NCI-H345 treated with DMSO at 0.1 percent for 48 hours (cell line): ENCODE data around the gene GPHN.
A peak's percentile ranks its signal among the peaks of the same experiment; 100 is the strongest.

ENCODE experiments used
- DNase-seq: peaks from one replicate; lab custom pipeline; 2025; ENCODE audit not compliant: unreplicated experiment; lab: John Stamatoyannopoulos, UW

GPHN gene

GRCh38 chr14:66596241-66596985, 88.5 kb downstream of the GPHN start:
- DNase-seq: peak; percentile 63

GRCh38 chr14:66600416-66600815, 92.5 kb downstream of the GPHN start:
- no peak for DNase-seq

GRCh38 chr14:66601932-66602578, 94.1 kb downstream of the GPHN start:
- DNase-seq: no peak

GRCh38 chr14:66603945-66604344, 96.0 kb downstream of the GPHN start:
- no peak for DNase-seq

- DNase-seq: no peak
Observed at GRCh38 chr14:66606826-66607225, 98.9 kb downstream of the GPHN start.

DNA sequence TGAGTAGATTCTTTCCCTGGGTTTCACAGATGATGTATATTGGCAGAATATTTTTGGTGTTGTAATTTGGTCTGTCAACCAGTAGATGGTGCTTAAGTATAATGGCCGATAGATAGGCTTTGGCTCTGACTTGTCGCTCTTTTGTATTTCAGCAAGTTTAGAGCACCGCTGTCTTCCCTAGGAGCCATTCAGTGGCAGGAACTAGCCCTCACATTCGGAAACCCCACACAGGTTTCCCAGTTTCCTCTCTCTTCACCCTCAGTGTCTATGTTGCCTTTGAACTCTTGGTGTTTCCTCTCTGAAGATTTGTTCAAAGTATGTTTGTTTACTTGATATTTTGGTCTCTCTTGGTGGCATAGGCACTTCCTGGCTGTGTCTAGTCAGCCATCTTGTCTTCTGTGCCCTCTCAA, 102.2 kb downstream of the GPHN start:
- no peak for DNase-seq

GRCh38 chr14:66613344-66613743, 105.4 kb downstream of the GPHN start:
- DNase-seq: no peak

DNA sequence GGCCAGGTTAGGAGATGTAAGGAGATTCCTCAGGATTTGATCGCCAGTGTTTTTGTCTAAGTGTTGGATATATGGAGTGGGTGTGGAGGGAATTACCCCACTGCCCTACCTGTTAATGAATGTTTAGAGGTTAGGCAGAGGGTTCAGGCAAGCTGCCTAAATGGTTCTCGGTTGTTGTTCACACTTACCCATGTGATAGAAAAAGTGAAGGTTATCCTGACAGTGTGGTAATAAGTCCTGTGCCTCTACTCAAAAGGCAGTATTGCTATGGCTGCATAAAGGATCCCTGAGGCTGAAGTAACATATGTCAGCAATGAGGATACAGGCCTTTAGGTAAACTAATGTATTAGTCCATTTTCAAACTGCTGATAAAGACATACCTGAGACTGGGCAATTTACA, 112.0 kb downstream of the GPHN start:
- no peak for DNase-seq

GRCh38 chr14:66623838-66624237, 115.9 kb downstream of the GPHN start:
- DNase-seq: no peak

DNA sequence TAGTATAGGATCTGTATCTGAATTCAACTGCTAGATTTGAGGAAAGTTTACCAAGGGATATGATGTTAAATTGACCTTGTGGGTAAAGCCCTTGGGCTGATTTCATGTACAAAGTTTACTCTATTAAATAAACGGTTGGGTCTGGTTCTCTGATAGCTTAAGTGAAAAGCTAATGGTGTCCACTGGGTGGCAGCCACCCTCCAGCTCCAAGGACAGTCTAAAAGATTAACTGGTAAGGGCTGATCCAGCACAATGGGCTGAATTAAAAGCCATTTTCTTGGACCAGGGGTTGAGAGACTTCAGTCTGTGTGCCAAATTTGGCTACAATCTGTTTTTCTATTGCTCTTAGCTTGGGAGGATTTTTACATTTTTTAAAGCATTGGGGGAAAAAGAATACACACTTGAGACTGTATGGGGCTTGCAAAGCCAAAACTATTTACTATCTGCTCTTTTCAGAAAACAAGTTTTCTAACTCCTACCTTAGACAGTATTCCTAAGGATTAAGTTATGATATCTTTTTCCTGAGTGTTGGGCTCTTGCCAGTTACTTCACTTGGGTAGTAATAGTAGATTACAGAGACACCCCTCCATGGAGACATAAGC, 116.5 kb downstream of the GPHN start:
- peak; percentile 25 for DNase-seq

DNA sequence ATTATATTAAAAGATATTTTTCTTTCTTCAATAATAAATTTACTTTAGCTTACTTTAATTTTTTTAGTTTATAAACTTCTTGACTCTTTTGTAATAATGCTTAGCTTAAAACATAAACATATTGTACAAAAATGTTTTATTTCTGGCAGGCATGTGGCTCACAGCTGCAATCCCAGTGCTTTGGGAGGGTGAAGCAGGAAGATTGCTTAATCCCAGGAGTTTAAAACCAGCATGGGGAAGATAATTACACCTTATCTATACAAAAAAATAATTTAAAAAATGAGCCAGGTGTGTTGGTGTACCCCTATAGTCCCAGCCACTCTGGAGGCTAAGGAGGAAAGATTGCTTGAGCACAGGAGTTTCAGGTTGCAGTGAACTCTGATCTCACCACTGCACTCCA, 120.7 kb downstream of the GPHN start:
- no peak for DNase-seq

DNA sequence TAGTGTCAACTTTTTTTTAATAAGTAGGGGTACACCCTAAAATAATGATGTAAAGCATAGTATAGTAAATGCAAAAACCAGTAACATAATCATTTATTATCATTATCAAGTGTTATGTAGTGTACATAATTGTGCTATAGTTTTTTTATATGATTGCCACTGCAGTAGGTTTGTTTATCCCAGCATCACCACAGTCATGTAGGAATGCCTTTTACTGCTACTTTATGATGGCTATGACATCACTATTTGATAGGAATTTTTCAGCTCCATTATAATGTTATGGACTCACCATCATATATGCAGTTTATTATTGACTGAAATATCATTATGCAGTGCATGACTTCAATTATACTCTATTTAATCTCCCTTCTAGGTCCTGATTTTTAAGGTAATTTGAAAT, 121.6 kb downstream of the GPHN start:
- DNase-seq: no peak

DNA sequence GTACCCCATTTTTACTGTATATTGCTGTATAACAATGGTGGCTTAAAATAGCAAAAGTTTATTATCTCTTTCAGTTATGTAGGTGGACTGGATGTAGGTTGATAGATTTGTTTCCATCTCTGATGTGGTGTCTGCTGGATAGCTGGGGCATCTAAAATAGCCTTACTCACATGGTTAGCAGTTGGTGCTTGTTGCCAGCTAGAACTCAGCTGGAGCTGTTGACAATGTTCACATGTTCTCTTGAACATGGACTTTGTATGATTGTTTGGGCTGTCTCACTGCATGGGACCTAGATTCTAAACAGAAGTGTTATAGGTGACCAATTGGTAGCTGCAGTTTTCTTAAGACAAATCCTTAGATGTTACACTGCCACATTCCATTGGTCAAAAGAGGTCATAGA, 126.9 kb downstream of the GPHN start:
- no peak for DNase-seq

DNA sequence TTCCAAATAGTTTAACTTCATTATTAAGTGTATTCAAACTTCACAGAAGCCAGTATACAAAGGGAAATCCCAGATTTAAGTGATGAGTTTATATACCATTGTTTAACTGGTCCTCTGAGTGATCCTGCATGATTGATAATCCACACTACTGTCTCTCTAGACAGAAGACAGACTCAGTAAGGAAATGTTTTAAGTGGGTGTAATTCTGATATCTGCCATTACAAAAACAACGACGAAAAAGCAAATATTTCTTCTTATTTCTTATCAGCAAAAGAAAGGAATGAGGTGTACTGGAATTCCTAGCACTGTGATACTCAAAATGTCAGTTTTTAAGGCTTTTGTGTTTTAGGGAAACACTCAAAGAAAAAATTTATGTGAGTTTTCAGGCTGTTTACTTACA, 127.5 kb downstream of the GPHN start:
- no peak for DNase-seq

- no peak for DNase-seq
Observed at GRCh38 chr14:66636240-66636639, 128.3 kb downstream of the GPHN start.

DNA sequence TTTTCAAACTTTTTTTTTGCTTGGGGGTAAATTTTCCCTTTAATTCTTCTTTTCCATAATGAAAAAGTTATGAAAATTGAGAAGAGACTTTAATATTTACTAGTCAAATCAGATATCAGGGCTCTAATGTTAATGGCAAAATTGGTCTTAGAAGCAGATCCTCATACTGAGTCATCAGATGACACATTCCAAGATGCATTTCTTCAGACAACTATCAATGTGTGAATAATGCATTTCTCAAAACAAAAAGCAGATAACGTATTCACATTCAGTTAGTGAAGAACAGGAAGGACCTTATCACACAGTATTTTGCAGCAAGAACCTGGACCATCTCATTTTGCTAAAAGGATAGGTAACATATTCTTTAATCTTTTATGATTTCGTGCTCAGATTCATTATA, 130.7 kb downstream of the GPHN start:
- DNase-seq: no peak

- DNase-seq: no peak
Observed at GRCh38 chr14:66641861-66642635, 134.1 kb downstream of the GPHN start.

GRCh38 chr14:66643344-66643743, 135.4 kb downstream of the GPHN start:
- no peak for DNase-seq

DNA sequence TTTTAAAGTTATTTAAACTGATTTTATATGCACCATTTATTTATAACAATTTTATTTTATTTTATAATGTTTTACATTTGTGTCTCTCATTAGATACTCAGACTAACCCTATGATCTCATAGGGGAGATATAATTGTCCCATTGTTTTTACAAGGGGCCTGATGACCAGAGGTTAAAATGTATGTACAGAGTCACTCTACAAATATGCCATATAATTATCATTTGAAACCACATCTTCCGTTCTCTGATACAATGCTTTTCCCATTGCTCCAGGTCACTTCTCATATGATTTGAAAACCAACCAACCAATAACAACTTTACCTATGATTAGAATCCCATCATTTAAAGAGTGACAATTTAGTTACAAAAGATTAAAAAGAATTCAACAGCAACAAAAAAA, 137.8 kb downstream of the GPHN start:
- no peak for DNase-seq

- DNase-seq: peak; percentile 65
Observed at GRCh38 chr14:66649498-66649897, 141.6 kb downstream of the GPHN start.

GRCh38 chr14:66650491-66650911, 142.6 kb downstream of the GPHN start:
- no peak for DNase-seq
